ENCODE data around the gene PIGU.
"Not testable (repeated sequence)": the region's sequence is repeated elsewhere in the genome, so short reads cannot be mapped to it uniquely, and the experiment has no call there.

PIGU gene

GRCh38 chr20:34516247-34517113 lies 160.4 kb downstream of the PIGU start, which contains the start of gene DYNLRB1:
TSS of gene DYNLRB1 (plus strand) at chr20:34516422. CDS start at chr20:34516459, 37 bp downstream.
- DNase-seq (ENCODE audit: low spot score) (peak; percentile 97), FAIRE-seq (peak; percentile 37)

GRCh38 chr20:34515484-34516246 lies 161.2 kb downstream of the PIGU start:
- DNase-seq (ENCODE audit: low spot score) (no peak), FAIRE-seq (no peak)

- no peak for FAIRE-seq
- no peak for DNase-seq (ENCODE audit: low spot score)
Observed at GRCh38 chr20:34514897-34515483, 161.9 kb downstream of the PIGU start.

GRCh38 chr20:34514034-34514433 lies 162.9 kb downstream of the PIGU start:
- DNase-seq (ENCODE audit: low spot score); FAIRE-seq: not testable (repeated sequence)

GRCh38 chr20:34512955-34513419 lies 163.9 kb downstream of the PIGU start:
- DNase-seq (ENCODE audit: low spot score) (no peak), FAIRE-seq (no peak)

- no peak for DNase-seq (ENCODE audit: low spot score)
- FAIRE-seq, result no peak
Observed at GRCh38 chr20:34512266-34512954, 164.5 kb downstream of the PIGU start.

GRCh38 chr20:34511891-34512265 lies 165.0 kb downstream of the PIGU start:
- DNase-seq (ENCODE audit: low spot score), result no peak
- no peak for FAIRE-seq

- DNase-seq (ENCODE audit: low spot score) (no peak), FAIRE-seq (no peak)
Observed at GRCh38 chr20:34510575-34510974, 166.3 kb downstream of the PIGU start.

Data from urothelium cell line (cell line).